Progenitor cell of endocrine pancreas (in vitro differentiated cells): ENCODE measurements around the gene UVSSA. TPM values are rescaled to one million over a fixed set of nuclear protein-coding genes. Genes with fewer than 3 reads are reported as not detected.

Source experiments
- DNase-seq: peaks from one replicate; pipeline ENCODE4 v3.0.0; 2021; ENCODE audit warnings: low spot score; ENCODE audit not compliant: unreplicated experiment
- H3K27ac Mint-ChIP-seq: 2 replicates; pipeline ENCODE4 v1.8.0; 2021; ENCODE audit warnings: mild to moderate bottlenecking, moderate library complexity, mixed read lengths
- H3K27me3 Mint-ChIP-seq: 2 replicates; pipeline ENCODE4 v1.8.0; 2021; ENCODE audit warnings: mixed read lengths
- H3K36me3 Mint-ChIP-seq: 2 replicates; pipeline ENCODE4 v1.8.0; 2022; ENCODE audit warnings: mixed read lengths; ENCODE audit not compliant: insufficient read depth
- H3K4me1 Mint-ChIP-seq: 2 replicates; pipeline ENCODE4 v1.8.0; 2021; ENCODE audit warnings: low read depth, mixed read lengths
- H3K4me3 Mint-ChIP-seq: 2 replicates; pipeline ENCODE4 v1.8.0; 2021; ENCODE audit warnings: low read depth, mild to moderate bottlenecking, moderate library complexity, mixed read lengths
- H3K9me3 Mint-ChIP-seq: 2 replicates; pipeline ENCODE4 v1.8.0; 2021; ENCODE audit warnings: low read depth, mixed read lengths
- total RNA-seq: library from RNA; stranded (reverse); gene quantifications from 2 replicates; pipeline ENCODE4 v1.2.1, GENCODE V29; 2021
- TF ChIP-seq, protein P1 (sequence below): fragments of 200-600 bp; sonication (generic); IDR thresholded peaks from one replicate; pipeline ENCODE4 v1.5.0; 2021; ENCODE audit warnings: antibody characterized with exemption, mild to moderate bottlenecking; ENCODE audit not compliant: unreplicated experiment

Gene UVSSA
- total RNA-seq, 1 donor from 2014 or later, result 32.5 TPM

GRCh38 chr4:1396806-1397455, 49.9 kb downstream of the UVSSA start:
- Mint-ChIP-seq H3K27me3 (peaks cover 4% of the 10 kb centered on the region), H3K4me3 (no peak overlapping the region), H3K27ac (peak overlapping the region; percentile 84), H3K9me3 (peaks cover 12% of the 10 kb centered on the region), H3K4me1 (no peaks in the 10 kb centered on the region), H3K36me3 (peaks cover 7% of the 10 kb centered on the region)
- TF ChIP-seq, protein P1, sequence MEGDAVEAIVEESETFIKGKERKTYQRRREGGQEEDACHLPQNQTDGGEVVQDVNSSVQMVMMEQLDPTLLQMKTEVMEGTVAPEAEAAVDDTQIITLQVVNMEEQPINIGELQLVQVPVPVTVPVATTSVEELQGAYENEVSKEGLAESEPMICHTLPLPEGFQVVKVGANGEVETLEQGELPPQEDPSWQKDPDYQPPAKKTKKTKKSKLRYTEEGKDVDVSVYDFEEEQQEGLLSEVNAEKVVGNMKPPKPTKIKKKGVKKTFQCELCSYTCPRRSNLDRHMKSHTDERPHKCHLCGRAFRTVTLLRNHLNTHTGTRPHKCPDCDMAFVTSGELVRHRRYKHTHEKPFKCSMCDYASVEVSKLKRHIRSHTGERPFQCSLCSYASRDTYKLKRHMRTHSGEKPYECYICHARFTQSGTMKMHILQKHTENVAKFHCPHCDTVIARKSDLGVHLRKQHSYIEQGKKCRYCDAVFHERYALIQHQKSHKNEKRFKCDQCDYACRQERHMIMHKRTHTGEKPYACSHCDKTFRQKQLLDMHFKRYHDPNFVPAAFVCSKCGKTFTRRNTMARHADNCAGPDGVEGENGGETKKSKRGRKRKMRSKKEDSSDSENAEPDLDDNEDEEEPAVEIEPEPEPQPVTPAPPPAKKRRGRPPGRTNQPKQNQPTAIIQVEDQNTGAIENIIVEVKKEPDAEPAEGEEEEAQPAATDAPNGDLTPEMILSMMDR, result no peak
- DNase-seq, result no peak

DNA sequence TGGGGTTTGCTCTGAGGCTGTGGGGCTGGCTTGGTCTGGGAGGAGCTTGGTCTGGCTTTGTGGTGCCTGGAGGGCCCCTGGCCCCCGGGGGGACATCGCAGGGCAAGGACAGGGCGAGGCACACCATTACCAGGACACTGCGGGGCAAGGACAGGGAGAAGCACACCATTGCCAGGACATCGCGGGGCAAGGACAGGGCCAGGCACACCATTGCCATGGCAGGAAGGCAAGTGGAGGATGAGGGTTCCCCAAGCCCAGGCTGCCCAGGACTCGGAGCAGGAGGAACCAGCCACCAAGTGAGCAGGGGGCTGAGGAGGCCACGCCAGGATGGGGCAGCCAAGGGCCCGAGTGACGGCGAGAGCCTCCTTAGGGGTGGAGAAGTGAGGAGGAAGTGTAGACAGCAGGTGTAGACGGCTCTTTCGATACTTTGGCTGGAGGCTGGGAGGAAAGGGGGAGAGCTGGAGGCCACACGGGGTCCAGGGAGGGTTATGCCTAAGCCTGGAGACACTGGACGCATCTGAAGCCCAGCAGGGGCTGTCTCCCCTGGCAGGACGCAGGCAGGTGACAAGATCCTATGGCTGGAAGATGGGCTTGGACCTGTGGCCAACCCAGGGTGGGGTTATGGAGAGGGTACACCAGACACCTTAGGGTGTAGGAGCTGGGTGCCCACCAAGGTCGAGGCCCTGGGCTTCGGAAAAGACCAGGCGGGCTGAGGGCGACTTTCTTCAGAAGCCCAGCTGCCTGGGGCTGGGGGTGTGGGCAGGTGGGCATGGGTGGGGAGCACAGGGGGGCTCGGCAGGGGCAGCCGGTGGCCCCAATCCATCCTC, 51.9 kb downstream of the UVSSA start:
- TF ChIP-seq, protein P1, result no peak
- Mint-ChIP-seq H3K27me3 (peaks cover 4% of the 10 kb centered on the region), H3K9me3 (peaks cover 7% of the 10 kb centered on the region), H3K36me3 (peaks cover 7% of the 10 kb centered on the region), H3K4me1 (no peaks in the 10 kb centered on the region), H3K4me3 (no peak overlapping the region), H3K27ac (peak overlapping the region; percentile 91)
- DNase-seq, result peak; percentile 7

DNA sequence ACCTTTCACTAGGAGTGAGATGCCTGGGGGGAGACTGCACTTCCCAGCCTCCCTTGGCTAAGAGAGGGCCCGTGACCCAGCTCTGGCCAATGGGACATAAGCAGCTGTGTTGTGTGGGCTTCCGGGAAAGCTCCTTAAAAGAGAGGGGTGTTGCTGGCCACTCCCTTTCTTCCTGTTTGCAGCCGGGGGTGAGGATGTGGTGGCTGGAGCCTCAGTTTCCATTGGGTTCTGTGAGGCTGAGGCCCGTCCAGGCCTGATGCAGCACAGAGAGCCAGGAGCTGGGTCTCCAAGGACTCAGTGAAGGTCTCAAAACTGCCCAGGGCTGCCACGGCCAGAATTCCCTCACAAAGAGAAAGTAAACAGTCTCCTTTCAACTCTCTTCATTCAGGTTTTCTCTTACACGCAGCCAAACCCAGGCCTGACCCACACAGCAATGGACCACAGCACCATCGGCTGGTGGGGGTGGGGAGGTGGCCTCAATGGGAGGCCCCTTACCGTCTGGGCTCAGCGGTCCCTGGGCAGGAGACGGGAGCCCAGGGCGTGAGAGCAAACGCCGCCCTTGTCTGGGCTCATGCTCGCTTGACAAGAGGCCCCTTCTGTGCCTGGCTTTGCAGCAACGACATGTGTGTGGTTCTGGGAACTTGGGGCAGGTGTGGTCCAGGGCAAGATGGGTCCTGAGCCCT, 52.6 kb downstream of the UVSSA start:
- H3K36me3 Mint-ChIP-seq, result peaks cover 7% of the 10 kb centered on the region
- H3K9me3 Mint-ChIP-seq, result peaks cover 3% of the 10 kb centered on the region
- TF ChIP-seq, protein P1, result no peak
- H3K4me3 Mint-ChIP-seq, result no peak overlapping the region
- no peak overlapping the region for H3K27ac Mint-ChIP-seq
- peaks cover 4% of the 10 kb centered on the region for H3K27me3 Mint-ChIP-seq
- no peaks in the 10 kb centered on the region for H3K4me1 Mint-ChIP-seq
- DNase-seq, result peak; percentile 5

- H3K4me1 Mint-ChIP-seq, result no peaks in the 10 kb centered on the region
- peaks cover 6% of the 10 kb centered on the region for H3K27me3 Mint-ChIP-seq
- TF ChIP-seq, protein P1, result no peak
These were observed 53.3 kb downstream of the UVSSA start for GRCh38 chr4:1400191-1400805.

More at GRCh38 chr4:1400191-1400805, 53.3 kb downstream of the UVSSA start:
- peaks cover 9% of the 10 kb centered on the region for H3K36me3 Mint-ChIP-seq
- no peak overlapping the region for H3K4me3 Mint-ChIP-seq
- no peak overlapping the region for H3K27ac Mint-ChIP-seq
- peaks cover 3% of the 10 kb centered on the region for H3K9me3 Mint-ChIP-seq
- DNase-seq, result peak; percentile 7
